Keratinocyte (primary cell): ENCODE data around the gene NOS1AP. TPM values are rescaled to one million over a fixed set of nuclear protein-coding genes. Genes with fewer than 3 reads are reported as not detected.
"Not testable (repeated sequence)": the region's sequence is repeated elsewhere in the genome, so short reads cannot be mapped to it uniquely, and the experiment has no call there.

ENCODE experiments used
- DNase-seq: peaks from one replicate; pipeline ENCODE4 v3.0.0-alpha.2; 2011; ENCODE audit warnings: low read depth, missing footprints, low spot score
- FAIRE-seq: peaks from 2 replicates; lab custom pipeline; 2011; peaks lifted over from hg19 to GRCh38; lab: Jason Lieb, UNC
- H2AFZ ChIP-seq: 2 replicates; pipeline ENCODE4 v1.6.0; 2012; ENCODE audit warnings: low read length, control low read depth, inconsistent platforms; ENCODE audit not compliant: control insufficient read depth
- H3K27ac ChIP-seq: 2 replicates; pipeline ENCODE4 v1.5.1; 2011; ENCODE audit warnings: low read length; ENCODE audit not compliant: control insufficient read depth, insufficient read depth
- H3K27me3 ChIP-seq: 3 replicates; pipeline ENCODE4 v1.6.0; 2011; ENCODE audit warnings: low read length; ENCODE audit not compliant: control insufficient read depth, insufficient read depth; ENCODE audit errors: extremely low read depth
- H3K36me3 ChIP-seq, 2 experiments: 2 replicates in 1 of 2; 3 replicates in 1 of 2; pipeline ENCODE4 v1.5.1; 2011; ENCODE audit warnings: low read length in 2 of 2, mild to moderate bottlenecking in 1 of 2; ENCODE audit not compliant: control insufficient read depth in 2 of 2, insufficient read depth in 2 of 2; ENCODE audit errors: extremely low read depth in 1 of 2
- H3K4me1 ChIP-seq: 3 replicates; pipeline ENCODE4 v1.5.1; 2011; ENCODE audit warnings: low read length; ENCODE audit not compliant: control insufficient read depth, insufficient read depth; ENCODE audit errors: extremely low read depth
- H3K4me2 ChIP-seq: 3 replicates; pipeline ENCODE4 v1.6.0; 2011; ENCODE audit warnings: low read depth, low read length; ENCODE audit not compliant: control insufficient read depth, insufficient read depth; ENCODE audit errors: extremely low read depth
- H3K4me3 ChIP-seq, 3 experiments: fragments of 200-600 bp in 1 of 3; sonication (generic) in 1 of 3; 2 replicates in 2 of 3; 3 replicates in 1 of 3; pipeline ENCODE4 v1.5.1; 2011 to 2016; ENCODE audit warnings: low read length in 3 of 3, mild to moderate bottlenecking in 3 of 3, control low read depth in 2 of 3, inconsistent platforms in 1 of 3, low read depth in 1 of 3, mixed read lengths in 1 of 3, mixed run types in 1 of 3, moderate library complexity in 1 of 3; ENCODE audit not compliant: control insufficient read depth in 2 of 3, insufficient read depth in 2 of 3; ENCODE audit errors: extremely low read depth in 1 of 3
- H3K79me2 ChIP-seq: 2 replicates; pipeline ENCODE4 v1.6.0; 2012; ENCODE audit warnings: low read length; ENCODE audit not compliant: control insufficient read depth, insufficient read depth
- H3K9ac ChIP-seq: 3 replicates; pipeline ENCODE4 v1.6.0; 2011; ENCODE audit warnings: low read length; ENCODE audit not compliant: control insufficient read depth, insufficient read depth; ENCODE audit errors: extremely low read depth
- H3K9me1 ChIP-seq: 3 replicates; pipeline ENCODE4 v1.6.0; 2011; ENCODE audit warnings: low read length; ENCODE audit not compliant: control insufficient read depth, insufficient read depth; ENCODE audit errors: extremely low read depth
- H3K9me3 ChIP-seq: 2 replicates; pipeline ENCODE4 v1.5.1; 2012; ENCODE audit warnings: low read depth, low read length; ENCODE audit not compliant: control insufficient read depth
- H4K20me1 ChIP-seq: 3 replicates; pipeline ENCODE4 v1.6.0; 2011; ENCODE audit warnings: low read length; ENCODE audit not compliant: control insufficient read depth, insufficient read depth; ENCODE audit errors: extremely low read depth
- EZH2 ChIP-seq: IDR thresholded peaks from one replicate; pipeline ENCODE4 v1.6.1; 2012; ENCODE audit warnings: inconsistent platforms, mild to moderate bottlenecking, low read length, moderate library complexity
- dilution Hi-C: fragments of 300-500 bp; cut with MboI; formaldehyde crosslinking; loops from one replicate; pipeline ENCODE4 v1.7.0; 2020; ENCODE audit warnings: low sequenced_read_pairs; ENCODE audit not compliant: extremely low pct_ligation_motif_present
- polyA plus RNA-seq, 5 experiments: library from polyadenylated mRNA; depleted of rRNA in 3 of 5; stranded (reverse) in 3 of 5; stranded (forward) in 1 of 5; unstranded in 1 of 5; fragments of >200 nt; gene quantifications; 1 replicate in 1 of 5; 2 replicates in 3 of 5; 3 replicates in 1 of 5; pipeline versions ENCODE4 v1.2.1 to v1.2.3, GENCODE V29; 2011 to 2012; ENCODE audit warnings: missing spikeins in 2 of 5, low read depth in 1 of 5, low replicate concordance in 1 of 5
- TF ChIP-seq, protein P1 (sequence below), 3 experiments: IDR thresholded peaks in 1 of 3; conservative IDR thresholded peaks in 1 of 3; optimal IDR thresholded peaks in 1 of 3; 2 replicates in 2 of 3; 3 replicates in 1 of 3; pipeline versions ENCODE3 to v1.5.1; 2011; ENCODE audit warnings: low read length in 3 of 3, mild to moderate bottlenecking in 3 of 3, moderate library complexity in 2 of 3, control low read depth in 1 of 3, inconsistent platforms in 1 of 3; ENCODE audit not compliant: insufficient read depth in 2 of 3; ENCODE audit errors: extremely low read depth in 1 of 3

The NOS1AP gene
- polyA plus RNA-seq, 1 donor (not counting 4 experiments of a cell fraction or from before 2014, with no cell fraction given): not detected

DNA sequence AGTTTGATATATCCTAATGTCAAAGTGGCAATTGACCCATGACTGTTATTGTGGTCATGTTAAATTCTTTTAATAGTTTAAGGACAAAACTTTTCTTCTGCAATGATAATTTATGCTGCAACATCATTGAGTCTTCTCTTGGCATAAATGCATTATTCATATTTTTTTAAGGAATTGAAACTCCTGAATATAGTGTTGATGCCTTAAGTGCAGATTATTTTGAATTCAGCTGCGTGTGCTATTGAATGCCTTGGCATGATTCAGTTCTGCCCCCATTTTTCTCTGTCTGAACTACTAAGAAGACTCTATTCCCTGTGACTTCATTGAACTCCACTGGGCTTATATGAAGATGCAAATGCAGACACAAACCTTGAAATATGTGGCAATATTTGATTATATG, 22.6 kb upstream of the NOS1AP start:
- Histone ChIP-seq H3K79me2 (no peaks in the 10 kb centered on the region), H3K9me1 (no peaks in the 10 kb centered on the region), H3K4me1 (no peaks in the 10 kb centered on the region), H4K20me1 (no peaks in the 10 kb centered on the region), H2AFZ (no peak overlapping the region), H3K4me2 (no peak overlapping the region), H3K9me3 (no peaks in the 10 kb centered on the region), H3K36me3 (no peaks in the 10 kb centered on the region), H3K4me3 (no peak overlapping the region), H3K27ac (no peak overlapping the region), H3K9ac (no peak overlapping the region), H3K27me3 (no peaks in the 10 kb centered on the region)
- no peak for DNase-seq
- no peak for FAIRE-seq
- no peak for TF ChIP-seq EZH2
- TF ChIP-seq, protein P1, sequence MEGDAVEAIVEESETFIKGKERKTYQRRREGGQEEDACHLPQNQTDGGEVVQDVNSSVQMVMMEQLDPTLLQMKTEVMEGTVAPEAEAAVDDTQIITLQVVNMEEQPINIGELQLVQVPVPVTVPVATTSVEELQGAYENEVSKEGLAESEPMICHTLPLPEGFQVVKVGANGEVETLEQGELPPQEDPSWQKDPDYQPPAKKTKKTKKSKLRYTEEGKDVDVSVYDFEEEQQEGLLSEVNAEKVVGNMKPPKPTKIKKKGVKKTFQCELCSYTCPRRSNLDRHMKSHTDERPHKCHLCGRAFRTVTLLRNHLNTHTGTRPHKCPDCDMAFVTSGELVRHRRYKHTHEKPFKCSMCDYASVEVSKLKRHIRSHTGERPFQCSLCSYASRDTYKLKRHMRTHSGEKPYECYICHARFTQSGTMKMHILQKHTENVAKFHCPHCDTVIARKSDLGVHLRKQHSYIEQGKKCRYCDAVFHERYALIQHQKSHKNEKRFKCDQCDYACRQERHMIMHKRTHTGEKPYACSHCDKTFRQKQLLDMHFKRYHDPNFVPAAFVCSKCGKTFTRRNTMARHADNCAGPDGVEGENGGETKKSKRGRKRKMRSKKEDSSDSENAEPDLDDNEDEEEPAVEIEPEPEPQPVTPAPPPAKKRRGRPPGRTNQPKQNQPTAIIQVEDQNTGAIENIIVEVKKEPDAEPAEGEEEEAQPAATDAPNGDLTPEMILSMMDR (optimal IDR thresholded peaks at IDR 0.05 in 1 of 3, IDR thresholded peaks at IDR 0.05 in 1 of 3, conservative IDR thresholded peaks at IDR 0.05 in 1 of 3; ENCODE audit: extremely low read depth in 1 of 3, insufficient read depth in 2 of 3, low read length in 3 of 3): no peak
- dilution Hi-C loops: no loop called here

DNA sequence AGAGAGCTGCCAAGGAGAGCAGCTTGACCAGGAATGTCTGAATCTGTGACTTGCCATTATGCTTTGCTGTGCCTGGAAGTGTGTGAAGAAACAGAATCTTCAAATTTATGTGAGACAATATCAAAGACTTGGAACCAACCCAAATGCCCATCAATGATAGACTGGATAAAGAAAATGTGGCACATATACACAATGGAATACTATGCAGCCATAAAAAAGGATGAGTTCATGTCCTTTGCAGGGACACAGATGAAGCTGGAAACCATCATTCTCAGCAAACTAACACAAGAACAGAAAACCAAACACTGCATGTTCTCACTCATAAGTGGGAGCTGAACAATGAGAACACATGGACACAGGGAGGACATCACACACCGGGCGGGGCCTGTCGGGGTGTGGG, 15.5 kb upstream of the NOS1AP start:
- DNase-seq, dilution Hi-C loops, H3K9ac ChIP-seq: not testable (repeated sequence)

DNA sequence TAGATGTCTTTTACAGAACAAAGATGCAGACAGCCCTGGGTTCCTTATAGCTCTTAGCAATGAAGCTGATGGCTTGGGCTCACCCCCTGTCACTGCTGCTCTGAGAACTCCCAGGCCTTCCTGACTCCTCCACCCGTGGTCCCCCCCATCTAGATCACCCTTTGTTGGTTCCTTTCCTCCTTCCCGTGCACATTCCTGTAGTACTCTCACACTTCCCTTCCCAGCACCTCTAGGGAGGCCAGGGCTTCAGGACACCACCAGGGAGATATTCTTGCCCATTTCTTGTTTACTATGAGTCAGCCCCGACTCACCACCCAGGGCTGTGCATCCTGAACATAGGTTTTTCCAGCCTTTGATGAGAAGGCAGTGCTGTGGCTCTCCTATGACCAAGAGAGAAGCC, 14.4 kb upstream of the NOS1AP start:
- no peak overlapping the region for H3K4me3 ChIP-seq
- no peaks in the 10 kb centered on the region for H3K9me1 ChIP-seq
- no peak overlapping the region for H3K9ac ChIP-seq
- H3K27ac ChIP-seq: no peak overlapping the region
- H4K20me1 ChIP-seq: no peaks in the 10 kb centered on the region
- no peak for FAIRE-seq
- H3K4me1 ChIP-seq: peaks cover 7% of the 10 kb centered on the region
- TF ChIP-seq, protein P1 (optimal IDR thresholded peaks at IDR 0.05 in 1 of 3, IDR thresholded peaks at IDR 0.05 in 1 of 3, conservative IDR thresholded peaks at IDR 0.05 in 1 of 3; ENCODE audit: extremely low read depth in 1 of 3, insufficient read depth in 2 of 3, low read length in 3 of 3): no peak
- TF ChIP-seq EZH2: no peak
- H3K79me2 ChIP-seq: no peaks in the 10 kb centered on the region
- no peaks in the 10 kb centered on the region for H3K36me3 ChIP-seq
- peak; percentile 61 for DNase-seq
- no peaks in the 10 kb centered on the region for H3K27me3 ChIP-seq
- dilution Hi-C loops: no loop called here
- H3K4me2 ChIP-seq: peak overlapping the region; percentile 6
- H3K9me3 ChIP-seq: no peaks in the 10 kb centered on the region
- no peak overlapping the region for H2AFZ ChIP-seq

More for the DNA sequence above, 15.5 kb upstream of the NOS1AP start:
- not testable (repeated sequence) for H3K36me3 ChIP-seq, H3K4me2 ChIP-seq, H4K20me1 ChIP-seq, FAIRE-seq, H3K9me3 ChIP-seq, H3K27ac ChIP-seq, H3K9me1 ChIP-seq, H3K4me3 ChIP-seq, H3K79me2 ChIP-seq, H3K27me3 ChIP-seq, H2AFZ ChIP-seq, H3K4me1 ChIP-seq
